Brain microvascular endothelial cell (primary cell): ENCODE measurements around the gene DYNLRB2.

Experiments used
- DNase-seq: peaks from one replicate; pipeline ENCODE4 v3.0.0-alpha.2; 2020
- H3K27ac ChIP-seq: fragments of 250-450 bp; sonication (Bioruptor Pico); 2 replicates; pipeline ENCODE4 v1.5.1; 2020; ENCODE audit warnings: mild to moderate bottlenecking, moderate library complexity
- H3K27me3 ChIP-seq: fragments of 250-450 bp; sonication (Bioruptor Pico); replicated peaks from 2 replicates; pipeline ENCODE4 v1.5.1; 2020; ENCODE audit warnings: mild to moderate bottlenecking
- H3K36me3 ChIP-seq: fragments of 250-450 bp; sonication (Bioruptor Pico); replicated peaks from 2 replicates; pipeline ENCODE4 v1.5.1; 2020; ENCODE audit warnings: mild to moderate bottlenecking
- H3K4me3 ChIP-seq: 2 replicates; pipeline ENCODE4 v1.5.1; 2011; ENCODE audit warnings: low read depth, mild to moderate bottlenecking, control low read depth, low read length, moderate library complexity
- in situ Hi-C: cut with HindIII; loops from 2 replicates; pipeline ENCODE4 v1.10.0; 2017; ENCODE audit warnings: low sequenced_read_pairs, low pct_ligation_motif_present
- TF ChIP-seq, protein P1 (sequence below): IDR thresholded peaks from 2 replicates; pipeline ENCODE4 v1.5.1; 2011; ENCODE audit warnings: low read depth, mild to moderate bottlenecking, moderate library complexity, low read length, control low read depth, inconsistent platforms; ENCODE audit errors: missing control alignments

The DYNLRB2 gene

DNA sequence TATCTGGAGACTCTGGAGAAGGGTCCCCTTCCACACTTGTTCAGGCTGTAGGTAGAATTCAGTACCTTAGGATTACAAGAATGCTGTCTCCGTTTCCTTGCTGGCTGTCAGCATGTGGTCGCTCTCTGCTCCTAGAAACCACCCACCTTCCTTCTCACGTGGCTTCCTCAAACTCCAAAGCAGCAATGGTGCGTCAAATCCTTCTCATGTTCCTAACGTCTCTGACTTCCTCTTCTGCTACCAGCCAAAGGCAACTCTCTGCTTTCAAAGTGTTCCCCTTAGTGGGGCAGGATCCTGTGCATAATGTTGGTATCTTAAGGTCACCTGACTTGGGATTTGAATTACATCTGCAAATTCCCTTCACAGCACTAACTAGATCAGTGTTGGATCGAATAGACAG, 30.9 kb upstream of the DYNLRB2 start:
- no peak overlapping the region for H3K4me3 ChIP-seq
- no peak overlapping the region for H3K27ac ChIP-seq
- in situ Hi-C loops, result no loop called here
- TF ChIP-seq, protein P1, sequence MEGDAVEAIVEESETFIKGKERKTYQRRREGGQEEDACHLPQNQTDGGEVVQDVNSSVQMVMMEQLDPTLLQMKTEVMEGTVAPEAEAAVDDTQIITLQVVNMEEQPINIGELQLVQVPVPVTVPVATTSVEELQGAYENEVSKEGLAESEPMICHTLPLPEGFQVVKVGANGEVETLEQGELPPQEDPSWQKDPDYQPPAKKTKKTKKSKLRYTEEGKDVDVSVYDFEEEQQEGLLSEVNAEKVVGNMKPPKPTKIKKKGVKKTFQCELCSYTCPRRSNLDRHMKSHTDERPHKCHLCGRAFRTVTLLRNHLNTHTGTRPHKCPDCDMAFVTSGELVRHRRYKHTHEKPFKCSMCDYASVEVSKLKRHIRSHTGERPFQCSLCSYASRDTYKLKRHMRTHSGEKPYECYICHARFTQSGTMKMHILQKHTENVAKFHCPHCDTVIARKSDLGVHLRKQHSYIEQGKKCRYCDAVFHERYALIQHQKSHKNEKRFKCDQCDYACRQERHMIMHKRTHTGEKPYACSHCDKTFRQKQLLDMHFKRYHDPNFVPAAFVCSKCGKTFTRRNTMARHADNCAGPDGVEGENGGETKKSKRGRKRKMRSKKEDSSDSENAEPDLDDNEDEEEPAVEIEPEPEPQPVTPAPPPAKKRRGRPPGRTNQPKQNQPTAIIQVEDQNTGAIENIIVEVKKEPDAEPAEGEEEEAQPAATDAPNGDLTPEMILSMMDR, result no peak
- no peak for DNase-seq
- no peaks in the 10 kb centered on the region for H3K36me3 ChIP-seq
- H3K27me3 ChIP-seq, result no peaks in the 10 kb centered on the region

DNA sequence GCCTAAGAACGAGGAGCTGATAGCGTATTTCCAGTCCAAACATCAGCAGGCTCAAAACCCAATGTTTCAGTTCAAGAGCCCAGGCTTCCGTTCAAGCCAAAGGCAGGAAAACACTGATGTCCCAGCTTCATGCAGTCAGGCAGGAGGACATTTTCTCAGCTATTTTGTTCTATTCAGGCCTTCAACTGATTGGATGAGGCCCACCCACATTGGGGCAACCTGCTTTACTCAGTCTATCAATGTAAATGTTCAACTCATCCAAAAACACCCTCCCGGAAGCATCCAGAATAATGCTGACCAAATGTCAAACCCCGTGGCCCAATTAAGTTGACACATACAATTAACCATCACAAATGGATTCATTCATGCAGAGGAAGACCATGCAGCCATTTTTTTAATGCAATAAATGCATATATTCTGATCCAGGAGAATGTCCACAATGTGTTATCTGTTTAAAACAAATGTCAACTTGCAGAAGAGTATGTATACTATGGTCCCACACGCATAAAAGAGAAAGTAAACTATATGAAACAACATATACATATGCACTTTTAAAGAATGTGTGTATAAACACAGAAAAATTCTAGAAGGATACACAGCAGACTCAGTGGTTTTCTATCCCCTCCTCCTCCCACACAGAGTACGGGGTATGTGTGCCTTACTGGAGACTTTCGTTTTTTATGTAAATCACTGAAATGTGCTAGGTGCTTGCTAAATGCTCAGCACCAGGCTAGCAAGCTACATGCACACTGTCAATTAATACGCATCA, 28.8 kb upstream of the DYNLRB2 start:
- TF ChIP-seq, protein P1, result no peak
- no peaks in the 10 kb centered on the region for H3K27me3 ChIP-seq
- DNase-seq, result no peak
- H3K4me3 ChIP-seq, result no peak overlapping the region
- in situ Hi-C loops, result no loop called here
- H3K36me3 ChIP-seq, result no peaks in the 10 kb centered on the region
- no peak overlapping the region for H3K27ac ChIP-seq

GRCh38 chr16:80512593-80512853, 28.3 kb upstream of the DYNLRB2 start:
- no peaks in the 10 kb centered on the region for H3K36me3 ChIP-seq
- H3K27ac ChIP-seq, result no peak overlapping the region
- in situ Hi-C loops, result no loop called here
- no peak for DNase-seq
- no peak overlapping the region for H3K4me3 ChIP-seq
- TF ChIP-seq, protein P1, result no peak
- H3K27me3 ChIP-seq, result no peaks in the 10 kb centered on the region

DNA sequence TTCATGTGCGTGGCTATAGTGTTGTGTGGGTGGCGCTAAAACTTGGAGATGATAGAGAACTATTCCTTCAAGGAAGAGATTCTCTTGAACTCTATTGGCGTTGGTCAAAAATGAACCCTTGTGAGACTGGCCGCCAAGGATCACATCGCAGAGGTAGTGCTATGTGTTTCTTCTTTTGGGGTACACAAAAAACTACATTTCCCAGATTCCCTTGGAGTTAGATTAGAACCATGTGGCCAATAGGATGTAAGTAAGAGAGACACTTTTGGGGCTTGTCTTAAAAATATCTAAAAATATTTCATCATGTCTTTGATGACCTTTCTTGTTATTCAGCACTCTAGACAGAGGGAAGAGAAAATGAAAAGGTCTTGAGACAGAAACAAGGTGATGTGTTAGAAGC, 25.4 kb upstream of the DYNLRB2 start:
- Histone ChIP-seq H3K36me3 (no peaks in the 10 kb centered on the region), H3K27me3 (no peaks in the 10 kb centered on the region), H3K27ac (no peak overlapping the region), H3K4me3 (no peak overlapping the region)
- TF ChIP-seq, protein P1, result no peak
- in situ Hi-C loops, result no loop called here
- no peak for DNase-seq

GRCh38 chr16:80517846-80518245, 22.9 kb upstream of the DYNLRB2 start:
- no peak for DNase-seq
- in situ Hi-C loops, result no loop called here
- H3K36me3 ChIP-seq, result no peaks in the 10 kb centered on the region
- no peaks in the 10 kb centered on the region for H3K27me3 ChIP-seq
- no peak overlapping the region for H3K4me3 ChIP-seq
- H3K27ac ChIP-seq, result no peak overlapping the region
- TF ChIP-seq, protein P1, result no peak

DNA sequence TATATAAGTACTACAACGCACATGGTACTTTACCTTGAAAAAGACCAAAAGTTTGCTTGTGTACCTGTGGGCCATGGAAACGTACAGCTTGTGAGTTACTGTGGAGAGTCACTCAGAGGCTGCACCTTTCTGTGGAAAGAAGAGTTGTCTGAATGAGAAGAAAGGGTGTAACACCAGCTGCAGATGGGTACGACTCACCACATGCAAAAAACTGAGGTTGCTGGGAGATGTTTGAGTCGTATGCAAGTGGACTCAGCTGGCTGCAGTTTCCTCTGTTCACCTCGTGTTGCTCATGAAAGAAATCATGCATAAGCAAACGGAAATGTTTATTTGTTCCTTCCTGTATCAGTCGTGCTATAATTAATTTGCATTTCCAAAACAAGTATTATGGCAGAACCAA, 22.4 kb upstream of the DYNLRB2 start:
- Histone ChIP-seq H3K27me3 (no peaks in the 10 kb centered on the region), H3K36me3 (no peaks in the 10 kb centered on the region), H3K27ac (no peak overlapping the region), H3K4me3 (no peak overlapping the region)
- DNase-seq, result no peak
- in situ Hi-C loops, result no loop called here
- TF ChIP-seq, protein P1, result no peak
